ENCODE measurements around the gene PLEKHG3. TPM values are rescaled to one million over a fixed set of nuclear protein-coding genes. Genes with fewer than 3 reads are reported as not detected.

Gene PLEKHG3
- polyA plus RNA-seq, 3 donors: 6.3 to 21.6 (median 13.0) TPM

- peaks cover 4% of the 10 kb centered on the region for H3K4me1 Mint-ChIP-seq
- H3K27me3 Mint-ChIP-seq (ENCODE audit: low read depth in 3 of 3): peaks cover 0 to 2% (median 1%) of the 10 kb centered on the region in 3 donors
- Histone ChIP-seq H3K4me3 (replicated peaks in 1 of 3; ENCODE audit: low read depth in 2 of 3, low read length in 3 of 3) (no peak overlapping the region), H3K27ac (ENCODE audit: low read depth in 1 of 2, low read length in 2 of 2) (no peak overlapping the region), H3K9ac (ENCODE audit: insufficient read depth, low read length, poor library complexity, severe bottlenecking) (no peak overlapping the region), H3K36me3 (replicated peaks in 1 of 2; ENCODE audit: control insufficient read depth in 1 of 2, insufficient read depth in 2 of 2, low read length in 2 of 2) (peaks cover 69 to 83% of the 10 kb centered on the region in 2 donors), H3K27me3 (ENCODE audit: control insufficient read depth in 2 of 2, insufficient read depth in 2 of 2, low read length in 2 of 2) (no peaks in the 10 kb centered on the region), H2AFZ (ENCODE audit: insufficient read depth, low read depth, low read length, poor library complexity, severe bottlenecking) (no peak overlapping the region), H3K9me3 (replicated peaks in 1 of 2; ENCODE audit: control insufficient read depth in 1 of 2, insufficient read depth in 1 of 2, low read length in 2 of 2) (no peaks in the 10 kb centered on the region), H3K79me2 (ENCODE audit: insufficient read depth, low read length) (no peaks in the 10 kb centered on the region), H3K4me1 (ENCODE audit: control insufficient read depth in 1 of 2, insufficient read depth in 2 of 2, low read length in 2 of 2) (no peaks in the 10 kb centered on the region), H3K4me2 (replicated peaks; ENCODE audit: extremely low read depth, low read length, poor library complexity, severe bottlenecking) (no peak overlapping the region), H4K20me1 (ENCODE audit: insufficient read depth, low read length) (no peaks in the 10 kb centered on the region)
- H3K27ac Mint-ChIP-seq: no peak overlapping the region
- WGBS (ENCODE audit: insufficient coverage): 97% methylated on average over 7 of the region's 9 CpGs
- H3K4me3 Mint-ChIP-seq: no peak overlapping the region
- no peak for DNase-seq
- no peak for TF ChIP-seq CTCF (IDR thresholded peaks at IDR 0.05)
- peaks cover 59 to 94% of the 10 kb centered on the region in 2 donors for H3K36me3 Mint-ChIP-seq
- intact Hi-C loops (cut with micrococcal nuclease): no loop called here
- H3K9me3 Mint-ChIP-seq: no peaks in the 10 kb centered on the region
These were observed 34.1 kb downstream of the PLEKHG3 start for GRCh38 chr14:64738281-64738804.

DNA sequence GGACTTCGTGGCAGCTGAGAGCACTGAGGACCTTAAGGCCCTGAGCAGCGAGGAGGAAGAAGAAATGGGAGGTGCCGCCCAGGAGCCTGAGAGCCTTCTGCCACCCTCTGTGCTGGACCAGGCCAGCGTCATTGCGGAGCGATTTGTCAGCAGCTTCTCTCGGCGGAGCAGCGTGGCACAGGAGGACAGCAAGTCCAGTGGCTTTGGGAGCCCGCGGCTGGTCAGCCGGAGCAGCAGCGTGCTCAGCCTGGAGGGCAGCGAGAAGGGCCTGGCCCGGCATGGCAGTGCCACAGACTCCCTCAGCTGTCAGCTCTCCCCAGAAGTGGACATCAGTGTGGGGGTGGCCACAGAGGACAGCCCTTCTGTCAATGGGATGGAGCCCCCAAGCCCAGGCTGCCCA lies 37.0 kb downstream of the PLEKHG3 start:
- DNase-seq: no peak
- Histone ChIP-seq H3K4me1 (ENCODE audit: control insufficient read depth in 1 of 2, insufficient read depth in 2 of 2, low read length in 2 of 2) (no peaks in the 10 kb centered on the region), H3K27me3 (ENCODE audit: control insufficient read depth in 2 of 2, insufficient read depth in 2 of 2, low read length in 2 of 2) (no peaks in the 10 kb centered on the region), H2AFZ (ENCODE audit: insufficient read depth, low read depth, low read length, poor library complexity, severe bottlenecking) (no peak overlapping the region), H3K36me3 (replicated peaks in 1 of 2; ENCODE audit: control insufficient read depth in 1 of 2, insufficient read depth in 2 of 2, low read length in 2 of 2) (peaks cover 74 to 92% of the 10 kb centered on the region in 2 donors), H3K79me2 (ENCODE audit: insufficient read depth, low read length) (no peaks in the 10 kb centered on the region), H3K9ac (ENCODE audit: insufficient read depth, low read length, poor library complexity, severe bottlenecking) (no peak overlapping the region), H3K4me2 (replicated peaks; ENCODE audit: extremely low read depth, low read length, poor library complexity, severe bottlenecking) (no peak overlapping the region), H3K9me3 (replicated peaks in 1 of 2; ENCODE audit: control insufficient read depth in 1 of 2, insufficient read depth in 1 of 2, low read length in 2 of 2) (no peaks in the 10 kb centered on the region), H4K20me1 (ENCODE audit: insufficient read depth, low read length) (no peaks in the 10 kb centered on the region), H3K4me3 (replicated peaks in 1 of 3; ENCODE audit: low read depth in 2 of 3, low read length in 3 of 3) (no peak overlapping the region), H3K27ac (ENCODE audit: low read depth in 1 of 2, low read length in 2 of 2) (no peak overlapping the region)
- TF ChIP-seq CTCF (IDR thresholded peaks at IDR 0.05): no peak
- Mint-ChIP-seq H3K4me3 (no peak overlapping the region), H3K27me3 (ENCODE audit: low read depth in 3 of 3) (peaks cover 0 to 2% (median 1%) of the 10 kb centered on the region in 3 donors), H3K9me3 (peaks cover 0 to 3% (median 0%) of the 10 kb centered on the region in 7 donors), H3K4me1 (peaks cover 2% of the 10 kb centered on the region), H3K27ac (no peak overlapping the region), H3K36me3 (peaks cover 66 to 97% of the 10 kb centered on the region in 2 donors)
- intact Hi-C loops (cut with micrococcal nuclease): no loop called here
- WGBS (ENCODE audit: insufficient coverage): over 99% methylated on average over 15 of the region's 15 CpGs

Data from CD14-positive monocyte (primary cell).